Ovary (tissue), 9 donors: ENCODE data around the gene BID. TPM values are rescaled to one million over a fixed set of nuclear protein-coding genes. Genes with fewer than 3 reads are reported as not detected.

Experiments used
- DNase-seq, 5 donors: peaks; one replicate each; pipeline ENCODE4 v3.0.0-alpha.2; 2019 to 2020
- H3K27ac ChIP-seq, 2 donors: fragments of 200-600 bp; one replicate each; pipeline versions ENCODE4 v1.5.1 to v1.8.0; 2019 to 2022
- H3K27me3 ChIP-seq: fragments of 200-600 bp; one replicate; pipeline ENCODE4 v1.8.0; 2022
- H3K36me3 ChIP-seq: fragments of 200-600 bp; sonication (generic); one replicate; pipeline ENCODE4 v1.5.1; 2019
- H3K4me1 ChIP-seq: one replicate; pipeline ENCODE4 v1.8.1; 2013; ENCODE audit warnings: mild to moderate bottlenecking, moderate library complexity; ENCODE audit not compliant: insufficient read depth
- H3K4me3 ChIP-seq: fragments of 200-600 bp; sonication (generic); one replicate; pipeline ENCODE4 v1.5.1; 2017
- H3K9me3 ChIP-seq, 2 donors: fragments of 200-600 bp in 1 of 2; sonication (generic) in 1 of 2; one replicate each; pipeline versions ENCODE4 v1.5.1 to v1.8.1; 2013 to 2019; ENCODE audit warnings: mild to moderate bottlenecking in 1 of 2, moderate library complexity in 1 of 2
- CTCF ChIP-seq, 3 donors: fragments of 450-650 bp in 2 of 3; fragments of 200-600 bp in 1 of 3; IDR thresholded peaks; one replicate each; pipeline versions ENCODE4 v1.5.1 to v1.8.0; 2016 to 2022; ENCODE audit warnings: antibody characterized with exemption in 3 of 3, mild to moderate bottlenecking in 1 of 3
- EP300 ChIP-seq: sonication (generic); formaldehyde crosslinking; IDR thresholded peaks from one replicate; pipeline ENCODE4 v1.6.1; 2017; ENCODE audit warnings: antibody characterized with exemption
- POLR2A ChIP-seq: fragments of 450-650 bp; IDR thresholded peaks from one replicate; pipeline ENCODE4 v1.6.1; 2017; ENCODE audit warnings: antibody characterized with exemption, mild to moderate bottlenecking, moderate library complexity
- WGBS, 3 donors: extraction: QIAGEN DNeasy Blood & Tissue Kit in 1 of 3; methylation state at CpG; one replicate each; pipeline versions ENCODE4 v1.1.5 to v1.1.7; 2013 to 2017; 5-methylcytosine and 5-hydroxymethylcytosine counted together
- intact Hi-C, 4 donors: fragments of 100-400 bp; cut with DNase I; formaldehyde crosslinking; loops; one replicate each; pipeline versions ENCODE4 v1.11.0 to v1.15.1; 2022 to 2023
- polyA plus RNA-seq, 2 donors: library from polyadenylated mRNA; stranded (reverse); fragments of 200-250 nt in 1 of 2; fragments of 350-450 nt in 1 of 2; fragmentation: Illumina TruSeq in 1 of 2; extraction: RNeasy Lipid Tissue Mini Kit (QIAGEN cat#74804) in 1 of 2; gene quantifications; one replicate each; pipeline ENCODE4 v1.2.3, GENCODE V29; 2013 to 2014
- total RNA-seq, 7 donors: library from RNA; depleted of rRNA in 2 of 7; stranded (reverse); fragments of >200 nt in 2 of 7; fragmentation: NEBNext Ultra II Directional in 3 of 7; extraction: Animal tissue kit (Norgen Biotek cat#: 25700) in 3 of 7; gene quantifications; one replicate each; pipeline versions ENCODE4 v1.1.0 to v1.2.4, GENCODE V29; 2016 to 2023
- donor health status: DM: no; HTN: no; CAD: no; lungs with moderate emphysema.
- donor health status: DM: no; HTN: no; CAD: no.
- donor health status: Bipolar disorder and iron deficiency.
- donor health status: DM: yes; HTN: yes; CAD: no.
- donor health status: DM: no; HTN: no; CAD: no.
- donor health status: DM: yes; HTN: yes; CAD: no.

Gene BID
- total and polyA plus RNA-seq, 9 donors, result 3.2 to 13.8 (median 6.1) TPM

GRCh38 chr22:17803609-17804270, 29.5 kb upstream of the BID start:
- TF ChIP-seq EP300 (no peak), CTCF (IDR thresholded peaks at IDR 0.05) (no peak), POLR2A (no peak)
- peaks cover 2% of the 10 kb centered on the region for H3K36me3 ChIP-seq
- no peak overlapping the region for H3K4me3 ChIP-seq
- H3K27me3 ChIP-seq, result no peaks in the 10 kb centered on the region
- WGBS, 3 donors, result 67 to 83% (median 81%) methylated on average over 20 of the region's 20 CpGs
- intact Hi-C loops, result no loop called here
- no peak for DNase-seq
- no peak overlapping the region for H3K27ac ChIP-seq
- H3K9me3 ChIP-seq, result no peaks in the 10 kb centered on the region
- no peaks in the 10 kb centered on the region for H3K4me1 ChIP-seq

GRCh38 chr22:17802822-17803221, 28.6 kb upstream of the BID start:
- DNase-seq, result no peak
- no peak overlapping the region for H3K4me3 ChIP-seq
- intact Hi-C loops, result no loop called here
- H3K27me3 ChIP-seq, result no peaks in the 10 kb centered on the region
- H3K36me3 ChIP-seq, result no peaks in the 10 kb centered on the region
- H3K27ac ChIP-seq, result no peak overlapping the region
- no peaks in the 10 kb centered on the region for H3K4me1 ChIP-seq
- WGBS, 3 donors, result 74 to 77% (median 76%) methylated on average over 2 of the region's 2 CpGs
- no peak for TF ChIP-seq CTCF (IDR thresholded peaks at IDR 0.05)
- no peak for TF ChIP-seq POLR2A
- TF ChIP-seq EP300, result no peak
- no peaks in the 10 kb centered on the region for H3K9me3 ChIP-seq

GRCh38 chr22:17802411-17802810, 28.1 kb upstream of the BID start:
- intact Hi-C loops, result no loop called here
- no peaks in the 10 kb centered on the region for H3K27me3 ChIP-seq
- H3K4me3 ChIP-seq, result no peak overlapping the region
- no peaks in the 10 kb centered on the region for H3K4me1 ChIP-seq
- H3K27ac ChIP-seq, result no peak overlapping the region
- 75 to 84% (median 80%) methylated on average over 10 of the region's 10 CpGs for WGBS, 3 donors
- no peak for TF ChIP-seq CTCF (IDR thresholded peaks at IDR 0.05)
- no peak for TF ChIP-seq EP300
- no peak for TF ChIP-seq POLR2A
- no peaks in the 10 kb centered on the region for H3K9me3 ChIP-seq
- no peaks in the 10 kb centered on the region for H3K36me3 ChIP-seq
- no peak for DNase-seq

GRCh38 chr22:17797721-17798559, 23.7 kb upstream of the BID start:
- Histone ChIP-seq H3K9me3 (no peaks in the 10 kb centered on the region), H3K36me3 (no peaks in the 10 kb centered on the region), H3K4me1 (no peaks in the 10 kb centered on the region), H3K27me3 (no peaks in the 10 kb centered on the region), H3K4me3 (no peak overlapping the region), H3K27ac (no peak overlapping the region)
- no peak for DNase-seq
- 91 to 92% (median 92%) methylated on average over 17 to 23 of the region's 23 CpGs for WGBS, 3 donors
- TF ChIP-seq POLR2A (no peak), CTCF (IDR thresholded peaks at IDR 0.05) (no peak), EP300 (no peak)
- intact Hi-C loops, result no loop called here
